GM21447 (cell line): Measurements from ENCODE around the gene CTNNA3.

Experiments
- ATAC-seq: cut with Tn5 transposase; IDR thresholded peaks from one replicate; pipeline ENCODE4 v1.9.1; 2021; ENCODE audit not compliant: unreplicated experiment

Gene CTNNA3

DNA sequence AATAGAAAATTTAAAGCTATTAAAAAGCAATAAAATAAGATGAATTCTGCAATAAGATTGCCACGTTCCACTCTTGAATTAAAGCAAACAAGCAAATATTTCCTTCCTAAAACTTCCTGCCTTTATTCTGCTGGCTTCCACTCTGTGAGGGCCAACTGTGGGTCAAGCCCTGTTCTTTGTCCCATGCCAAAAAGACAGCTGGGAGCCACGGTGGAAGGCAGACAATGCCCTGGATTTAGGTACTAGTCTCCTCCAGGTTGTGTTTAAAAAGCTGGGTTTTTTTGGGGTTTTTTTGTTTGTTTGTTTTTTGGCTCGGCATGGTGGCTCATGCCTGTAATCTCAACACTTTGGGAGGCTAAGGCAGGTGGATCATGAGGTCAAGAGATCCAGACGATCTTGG is 731.0 kb downstream of the CTNNA3 start:
- ATAC-seq = no peak

DNA sequence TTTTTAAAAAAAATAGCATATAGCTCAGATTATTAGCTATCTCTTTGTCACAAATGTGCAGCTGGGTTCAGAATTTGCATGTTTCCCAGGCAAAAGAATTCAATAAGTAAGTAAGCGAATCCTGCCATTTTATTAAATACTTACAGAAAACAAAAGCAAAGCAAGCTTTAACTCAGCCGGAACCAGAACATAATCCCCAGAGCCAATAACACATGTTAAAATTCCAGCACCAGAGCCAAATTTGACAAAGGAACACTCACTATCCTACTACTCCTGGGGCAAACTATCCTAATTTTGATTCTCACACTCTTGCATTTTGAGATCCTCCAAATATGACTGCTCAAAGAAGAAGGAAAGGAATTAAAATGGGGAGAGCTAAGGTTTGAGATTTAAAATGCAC is 737.5 kb downstream of the CTNNA3 start:
- ATAC-seq = no peak

DNA sequence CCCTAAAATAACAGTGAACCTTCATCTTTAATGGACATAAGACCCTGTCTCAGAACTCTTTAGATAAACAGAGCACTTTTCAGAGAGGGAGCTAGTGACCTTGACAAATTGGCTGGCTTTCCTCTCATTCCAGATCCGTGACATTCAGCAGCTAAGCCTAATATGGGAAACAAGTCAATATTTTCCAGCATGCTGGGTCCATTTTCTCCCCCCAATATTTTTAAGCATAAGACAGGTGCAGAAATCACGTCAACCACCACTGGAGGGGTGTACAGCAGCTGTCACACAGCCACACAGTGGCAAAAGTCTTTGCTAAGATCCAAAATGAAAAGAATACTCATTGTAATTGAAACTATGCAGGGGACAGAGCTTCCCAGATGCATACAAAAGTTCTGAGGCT is 744.1 kb downstream of the CTNNA3 start:
- no peak for ATAC-seq

DNA sequence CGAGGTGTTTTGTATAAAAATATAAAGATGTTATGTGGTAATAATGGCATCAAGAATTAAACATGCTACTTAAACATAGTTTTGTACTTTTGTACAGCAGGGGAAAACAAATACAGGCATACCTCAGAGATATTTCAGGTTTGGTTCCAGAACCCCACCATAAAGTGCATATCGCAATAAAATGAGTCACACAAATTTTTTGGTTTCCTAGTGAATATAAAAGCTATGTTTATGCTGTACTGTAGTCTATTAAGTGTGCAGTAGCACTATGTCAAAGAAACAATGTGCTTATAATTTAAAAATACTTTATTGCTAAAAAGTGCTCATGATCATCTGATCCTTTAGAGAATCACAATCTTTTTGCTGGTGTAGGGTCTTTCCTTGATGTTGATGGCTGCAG is 752.4 kb downstream of the CTNNA3 start:
- no peak for ATAC-seq

DNA sequence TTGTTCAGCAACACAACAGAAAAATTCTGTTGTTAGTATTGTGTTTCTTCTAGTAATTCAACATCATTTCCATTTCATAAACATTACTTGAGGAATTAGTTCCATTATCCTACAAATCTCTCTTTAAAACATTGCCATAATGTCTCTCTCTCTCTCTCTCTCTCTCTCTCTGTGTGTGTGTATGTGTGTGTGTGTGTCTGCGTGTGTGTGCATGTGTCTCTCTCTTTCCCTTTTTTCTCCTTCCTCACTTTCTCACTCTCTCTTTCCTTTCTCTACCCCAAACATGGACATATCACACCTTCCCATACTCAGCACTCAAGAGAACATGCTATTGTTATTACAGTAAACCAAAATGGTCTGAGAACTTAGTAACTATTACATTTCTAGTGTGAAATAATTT is 753.6 kb downstream of the CTNNA3 start:
- no peak for ATAC-seq

DNA sequence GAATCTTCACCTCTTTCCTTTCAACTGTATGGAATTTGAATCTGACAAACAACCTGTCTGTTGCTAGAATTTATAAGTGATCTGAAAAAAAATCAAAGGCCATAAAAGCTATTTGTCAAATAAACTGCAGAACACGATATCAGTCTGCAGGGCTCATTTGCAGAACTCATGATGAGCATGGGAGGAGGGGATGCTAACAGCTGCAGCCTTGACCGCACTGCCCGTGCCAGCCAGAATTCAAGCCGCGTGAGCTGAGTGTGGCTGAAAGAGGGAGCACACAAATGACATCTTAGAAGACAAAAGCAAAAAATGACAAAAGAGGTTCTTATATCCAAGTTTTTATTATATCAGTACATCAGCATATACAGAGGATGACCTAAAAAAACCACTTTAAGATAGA is 754.5 kb downstream of the CTNNA3 start:
- ATAC-seq = no peak

DNA sequence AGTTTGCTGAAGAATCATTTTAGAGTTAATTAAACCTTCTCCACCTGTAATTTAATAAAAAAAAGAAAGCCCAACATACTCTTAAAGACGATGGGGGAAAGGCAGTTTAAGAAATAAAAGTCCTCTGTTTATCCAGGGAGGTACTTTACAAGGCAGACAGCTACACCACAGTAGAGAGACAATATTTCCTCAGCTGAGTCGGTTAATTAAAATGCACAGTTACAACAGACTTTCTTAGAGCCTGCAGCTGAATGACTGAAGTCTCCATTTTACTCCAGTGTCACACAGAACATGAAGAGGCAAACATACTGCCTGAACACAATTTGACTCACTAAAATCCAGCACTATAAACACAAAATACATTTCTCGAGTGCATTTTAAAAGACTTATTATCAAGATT is 755.0 kb downstream of the CTNNA3 start:
- ATAC-seq = no peak

DNA sequence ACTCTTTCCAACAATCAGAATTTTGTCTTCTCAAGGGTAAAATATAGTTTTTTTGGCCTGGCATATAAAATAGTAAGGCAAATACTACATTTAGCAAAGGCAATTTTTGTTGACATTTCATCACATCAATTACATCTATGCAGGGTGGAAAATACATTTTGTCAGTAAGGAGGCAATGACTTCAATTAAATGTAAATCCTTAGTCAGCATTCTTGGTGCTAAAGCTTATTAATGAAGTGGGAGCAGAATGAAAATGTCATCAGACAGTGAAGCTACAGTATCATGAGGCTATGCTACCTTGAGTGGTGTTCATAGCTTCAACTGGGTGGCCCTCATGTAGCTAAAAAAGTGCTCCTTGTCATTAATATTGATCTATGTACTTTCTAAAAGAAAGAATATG is 761.3 kb downstream of the CTNNA3 start:
- no peak for ATAC-seq

DNA sequence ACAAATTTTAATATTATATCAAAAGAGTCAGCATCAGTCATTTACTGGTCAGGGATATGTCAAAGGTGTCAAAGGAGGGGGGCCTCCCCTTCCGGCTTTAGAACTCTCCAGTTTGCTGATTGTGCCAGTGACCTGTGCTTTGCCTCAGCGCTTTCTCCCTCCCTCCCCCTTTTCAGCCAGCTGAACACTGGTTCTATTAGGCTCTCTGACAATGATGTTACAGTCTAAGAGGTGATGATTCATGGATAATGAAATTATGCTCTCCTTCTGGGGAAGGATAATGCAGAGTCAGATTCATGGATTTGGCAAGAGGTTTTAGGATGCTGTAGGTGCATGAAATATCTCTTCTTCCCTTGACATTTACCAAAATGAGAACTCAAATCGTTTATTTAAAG is 764.0 kb downstream of the CTNNA3 start:
- ATAC-seq = no peak

DNA sequence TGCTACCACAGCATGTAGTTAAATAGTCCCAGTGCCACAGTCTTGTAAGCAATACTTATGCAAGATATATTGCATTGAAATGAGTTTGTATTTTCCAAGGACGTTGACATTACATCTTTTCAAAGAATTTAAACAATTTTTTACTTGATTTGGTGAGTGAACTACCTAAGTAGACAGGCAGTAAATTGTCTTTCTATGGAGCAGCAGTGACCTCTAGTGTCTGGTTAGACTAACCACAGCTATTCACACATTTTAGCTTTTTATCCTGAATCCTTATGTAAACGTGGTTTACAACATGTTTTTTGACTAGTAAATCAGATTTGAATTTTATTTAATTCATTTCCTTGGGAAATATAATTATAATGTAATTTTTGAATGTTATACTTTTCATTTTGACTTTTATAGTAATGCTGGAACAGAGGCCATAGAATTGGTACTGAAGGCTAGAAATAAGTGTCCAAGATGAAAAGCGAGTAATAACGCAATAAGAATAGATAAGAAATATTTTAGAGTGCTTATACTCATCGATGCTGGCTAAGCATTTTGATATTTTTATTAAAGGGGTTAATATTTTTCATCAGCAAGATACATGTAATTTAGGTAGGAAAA is 764.6 kb downstream of the CTNNA3 start:
- peak; percentile 72 for ATAC-seq

DNA sequence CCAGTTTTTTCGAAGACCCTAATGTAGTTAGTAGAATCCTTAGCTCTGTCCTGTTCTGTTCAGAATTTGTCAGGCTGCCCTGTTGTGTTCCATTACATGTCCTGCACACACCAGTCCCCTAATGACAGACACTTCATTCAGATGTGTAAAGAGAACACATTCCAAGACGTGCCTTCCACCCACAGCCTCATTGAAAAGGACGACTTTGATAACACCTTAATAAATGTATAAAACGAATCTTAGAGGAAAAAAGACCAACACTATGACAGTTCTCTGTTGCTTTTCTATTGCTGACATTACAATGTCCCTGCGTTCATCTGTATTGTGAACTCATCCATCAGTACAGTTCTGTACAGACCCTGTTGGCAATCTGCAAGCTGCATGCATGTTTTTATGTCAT is 766.6 kb downstream of the CTNNA3 start:
- no peak for ATAC-seq

DNA sequence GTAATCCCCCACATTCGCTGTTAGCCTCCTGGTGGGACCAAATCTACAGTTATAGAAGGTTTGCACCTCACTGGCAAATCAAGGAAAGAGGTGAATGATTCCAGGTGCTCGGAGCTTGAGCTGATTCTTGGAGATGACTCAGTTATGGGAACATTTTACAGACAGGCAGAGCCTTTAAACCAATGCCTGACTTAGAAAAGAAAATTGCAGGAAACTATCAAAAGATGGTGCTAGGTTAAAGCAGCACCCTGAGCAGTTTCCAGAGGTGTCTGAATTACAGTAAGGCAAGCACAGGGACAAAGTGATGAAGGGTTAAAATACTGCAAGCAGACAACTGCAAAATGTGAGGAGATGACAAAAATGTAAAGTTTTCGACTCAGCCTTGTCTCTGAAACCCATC is 767.2 kb downstream of the CTNNA3 start:
- no peak for ATAC-seq

DNA sequence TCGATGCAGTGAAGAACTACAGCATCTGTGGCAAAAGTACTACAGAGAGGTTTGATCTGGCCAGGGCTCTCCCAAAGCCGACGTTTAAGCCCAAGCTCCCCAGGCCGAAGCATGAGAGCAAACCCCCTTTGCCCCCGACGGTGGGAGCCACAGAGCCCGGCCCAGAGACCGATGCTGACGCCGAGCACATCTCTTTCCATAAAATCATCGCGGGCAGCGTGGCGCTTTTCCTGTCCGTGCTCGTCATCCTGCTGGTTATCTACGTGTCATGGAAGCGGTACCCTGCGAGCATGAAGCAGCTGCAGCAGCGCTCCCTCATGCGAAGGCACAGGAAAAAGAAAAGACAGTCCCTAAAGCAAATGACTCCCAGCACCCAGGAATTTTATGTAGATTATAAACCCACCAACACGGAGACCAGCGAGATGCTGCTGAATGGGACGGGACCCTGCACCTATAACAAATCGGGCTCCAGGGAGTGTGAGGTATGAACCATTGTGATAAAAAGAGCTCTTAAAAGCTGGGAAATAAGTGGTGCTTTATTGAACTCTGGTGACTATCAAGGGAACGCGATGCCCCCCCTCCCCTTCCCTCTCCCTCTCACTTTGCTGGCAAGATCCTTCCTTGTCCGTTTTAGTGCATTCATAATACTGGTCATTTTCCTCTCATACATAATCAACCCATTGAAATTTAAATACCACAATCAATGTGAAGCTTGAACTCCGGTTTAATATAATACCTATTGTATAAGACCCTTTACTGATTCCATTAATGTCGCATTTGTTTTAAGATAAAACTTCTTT is 767.8 kb downstream of the CTNNA3 start:
- ATAC-seq = no peak

DNA sequence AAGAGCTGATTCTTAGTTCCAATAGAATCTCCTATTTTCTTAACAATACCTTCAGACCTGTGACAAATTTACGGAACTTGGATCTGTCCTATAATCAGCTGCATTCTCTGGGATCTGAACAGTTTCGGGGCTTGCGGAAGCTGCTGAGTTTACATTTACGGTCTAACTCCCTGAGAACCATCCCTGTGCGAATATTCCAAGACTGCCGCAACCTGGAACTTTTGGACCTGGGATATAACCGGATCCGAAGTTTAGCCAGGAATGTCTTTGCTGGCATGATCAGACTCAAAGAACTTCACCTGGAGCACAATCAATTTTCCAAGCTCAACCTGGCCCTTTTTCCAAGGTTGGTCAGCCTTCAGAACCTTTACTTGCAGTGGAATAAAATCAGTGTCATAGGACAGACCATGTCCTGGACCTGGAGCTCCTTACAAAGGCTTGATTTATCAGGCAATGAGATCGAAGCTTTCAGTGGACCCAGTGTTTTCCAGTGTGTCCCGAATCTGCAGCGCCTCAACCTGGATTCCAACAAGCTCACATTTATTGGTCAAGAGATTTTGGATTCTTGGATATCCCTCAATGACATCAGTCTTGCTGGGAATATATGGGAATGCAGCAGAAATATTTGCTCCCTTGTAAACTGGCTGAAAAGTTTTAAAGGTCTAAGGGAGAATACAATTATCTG is 768.6 kb downstream of the CTNNA3 start:
- ATAC-seq = no peak

DNA sequence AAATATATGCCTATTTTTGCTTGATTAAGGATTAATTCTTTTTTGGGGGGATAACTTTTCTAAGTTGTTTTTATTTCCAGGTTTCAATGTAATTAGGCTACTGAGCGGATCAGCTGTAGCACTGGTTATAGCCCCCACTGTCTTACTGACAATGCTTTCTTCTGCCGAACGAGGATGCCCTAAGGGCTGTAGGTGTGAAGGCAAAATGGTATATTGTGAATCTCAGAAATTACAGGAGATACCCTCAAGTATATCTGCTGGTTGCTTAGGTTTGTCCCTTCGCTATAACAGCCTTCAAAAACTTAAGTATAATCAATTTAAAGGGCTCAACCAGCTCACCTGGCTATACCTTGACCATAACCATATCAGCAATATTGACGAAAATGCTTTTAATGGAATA is 769.2 kb downstream of the CTNNA3 start:
- no peak for ATAC-seq

DNA sequence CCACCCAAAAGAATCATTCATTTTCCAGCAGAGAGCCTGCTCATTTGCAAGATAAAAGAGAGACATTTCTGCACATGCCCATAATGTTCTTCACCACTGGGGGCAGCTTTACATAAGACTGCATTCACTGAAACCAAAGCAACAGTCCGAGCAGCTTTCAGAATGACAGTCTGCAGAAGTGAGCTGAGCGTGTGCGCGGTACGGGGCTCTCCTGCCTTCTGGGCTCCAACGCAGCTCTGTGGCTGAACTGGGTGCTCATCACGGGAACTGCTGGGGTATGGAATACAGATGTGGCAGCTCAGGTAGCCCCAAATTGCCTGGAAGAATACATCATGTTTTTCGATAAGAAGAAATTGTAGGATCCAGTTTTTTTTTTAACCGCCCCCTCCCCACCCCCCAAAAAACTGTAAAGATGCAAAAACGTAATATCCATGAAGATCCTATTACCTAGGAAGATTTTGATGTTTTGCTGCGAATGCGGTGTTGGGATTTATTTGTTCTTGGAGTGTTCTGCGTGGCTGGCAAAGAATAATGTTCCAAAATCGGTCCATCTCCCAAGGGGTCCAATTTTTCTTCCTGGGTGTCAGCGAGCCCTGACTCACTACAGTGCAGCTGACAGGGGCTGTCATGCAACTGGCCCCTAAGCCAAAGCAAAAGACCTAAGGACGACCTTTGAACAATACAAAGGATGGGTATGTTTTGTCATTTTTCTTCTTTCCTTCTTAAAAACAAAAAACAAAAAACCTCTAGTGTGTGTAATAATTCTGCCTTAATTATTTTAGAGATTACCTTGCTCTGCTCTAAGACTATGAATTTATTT is 769.9 kb downstream of the CTNNA3 start, which contains the start of gene LRRTM3:
LRRTM3 (plus strand) TSS at position 141 of the 820 bp plus-strand sequence.
- peak; percentile 100 for ATAC-seq

DNA sequence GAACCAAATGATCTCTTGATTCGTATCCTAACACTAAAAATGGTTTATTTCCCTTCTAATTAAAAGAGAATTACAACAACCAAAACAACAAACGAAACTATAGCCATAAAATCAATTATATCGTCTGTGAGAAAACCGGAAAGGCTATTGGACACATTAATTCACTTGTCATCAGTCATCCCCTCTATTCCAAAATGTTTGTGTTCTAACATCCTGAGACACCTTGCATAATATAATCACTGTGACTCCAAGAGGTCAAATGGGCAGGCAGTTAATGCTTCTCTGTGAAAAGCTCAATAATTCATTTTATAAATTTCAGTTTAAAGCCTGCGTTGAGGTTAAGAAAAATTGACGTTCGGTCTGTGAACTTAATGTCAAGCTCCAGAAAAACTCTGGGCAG is 770.6 kb downstream of the CTNNA3 start:
- no peak for ATAC-seq

DNA sequence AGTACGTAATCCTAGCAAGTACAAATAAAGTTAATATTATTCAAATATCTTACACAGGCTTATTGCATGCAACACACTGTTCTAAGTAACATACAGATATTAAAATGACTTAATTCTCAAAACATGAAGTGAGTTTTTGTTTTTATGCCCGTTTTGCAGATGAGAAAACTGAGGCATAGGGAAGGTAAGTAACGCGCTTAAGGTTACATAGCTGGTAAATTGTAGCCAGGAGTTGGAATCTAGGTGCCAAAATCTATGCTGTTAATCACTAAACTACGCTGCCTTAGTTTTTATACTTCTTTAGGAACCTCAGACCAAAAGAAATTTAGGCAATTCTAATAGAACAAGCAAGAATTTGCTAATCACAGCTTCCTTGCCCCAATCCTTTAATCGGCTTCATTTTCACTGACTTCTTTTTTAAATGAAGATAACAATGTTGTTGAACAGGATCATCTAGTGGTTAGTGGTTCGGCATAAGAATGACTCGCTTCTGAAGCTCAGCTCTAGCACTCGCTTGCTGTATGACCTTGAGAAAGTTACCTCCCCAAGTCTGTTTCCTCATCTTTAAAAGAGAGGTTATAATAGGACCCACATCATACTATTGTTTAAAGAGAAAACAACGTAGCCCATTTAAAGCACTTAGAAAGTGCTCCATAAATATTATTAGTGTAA is 771.2 kb downstream of the CTNNA3 start:
- ATAC-seq = no peak

DNA sequence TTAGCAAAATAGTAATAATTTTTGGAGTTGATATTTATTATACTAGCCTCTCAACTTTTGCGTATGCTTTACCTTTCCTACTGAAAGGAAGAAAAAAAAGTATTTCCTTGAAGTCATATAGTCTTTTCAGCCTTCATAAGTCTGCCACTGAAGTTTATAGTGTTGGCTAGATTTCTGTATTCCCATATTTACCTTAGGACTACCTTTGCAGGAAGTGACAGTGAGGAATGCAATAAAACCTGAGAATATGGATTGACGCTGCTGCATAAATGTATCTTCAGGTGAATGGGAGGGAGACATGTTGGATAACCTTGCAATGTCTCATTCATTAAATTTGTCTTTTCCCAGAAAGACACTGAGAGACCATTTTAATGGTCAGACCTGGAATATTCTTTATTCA is 776.7 kb downstream of the CTNNA3 start:
- ATAC-seq = no peak

DNA sequence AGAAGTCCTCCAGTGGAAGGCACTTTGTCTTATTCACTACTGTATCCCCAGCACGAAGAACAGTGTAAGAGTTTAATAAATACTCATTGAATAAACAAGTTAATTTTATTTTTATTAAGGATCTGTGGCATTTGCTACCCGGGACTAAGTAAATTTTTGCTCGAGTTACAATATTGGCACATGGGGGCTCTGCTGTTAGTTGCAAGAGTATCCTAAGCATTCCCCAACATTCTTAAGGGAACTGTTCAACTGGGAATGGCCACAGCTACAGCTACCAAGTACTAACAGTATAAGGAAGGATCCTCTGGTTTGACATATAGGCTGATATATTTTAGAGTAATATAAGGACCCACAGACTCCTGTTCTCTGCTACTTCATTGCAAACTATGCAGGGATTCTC is 778.9 kb downstream of the CTNNA3 start:
- no peak for ATAC-seq

DNA sequence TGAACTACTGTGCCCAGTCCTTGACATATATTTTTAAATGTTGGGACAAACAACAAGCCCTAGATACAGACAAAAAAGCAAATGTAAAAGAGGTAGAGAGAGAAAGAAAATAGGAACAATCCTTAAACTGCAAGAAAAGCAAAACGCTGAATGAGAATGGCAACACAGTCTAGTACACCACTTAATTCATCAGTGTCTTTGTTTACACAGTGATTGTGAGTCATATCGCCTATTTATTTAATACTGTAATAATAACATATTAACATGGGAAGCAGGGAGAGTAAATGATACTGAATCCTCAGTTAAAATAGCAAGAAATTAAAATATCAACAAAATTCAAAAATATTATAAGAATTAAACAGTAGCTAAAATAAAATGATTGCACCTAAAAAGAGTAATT is 780.0 kb downstream of the CTNNA3 start:
- no peak for ATAC-seq
